SHP77 treated with DMSO at 0.1 percent for 48 hours (cell line): ENCODE data around the gene CHMP6.

Source experiments
- DNase-seq: peaks from one replicate; lab custom pipeline; 2025; lab: John Stamatoyannopoulos, UW

Gene CHMP6

GRCh38 chr17:81043725-81044427 lies 52.2 kb downstream of the CHMP6 start:
- no peak for DNase-seq

GRCh38 chr17:81044428-81044763 lies 52.8 kb downstream of the CHMP6 start:
- no peak for DNase-seq

- peak; percentile 35 for DNase-seq
Observed at GRCh38 chr17:81044764-81045589, 53.3 kb downstream of the CHMP6 start.

GRCh38 chr17:81045590-81046095 lies 54.0 kb downstream of the CHMP6 start:
- DNase-seq: no peak

GRCh38 chr17:81046132-81046769 lies 54.6 kb downstream of the CHMP6 start:
- no peak for DNase-seq

- no peak for DNase-seq
Observed at GRCh38 chr17:81046770-81047359, 55.2 kb downstream of the CHMP6 start.

GRCh38 chr17:81048827-81049371 lies 57.3 kb downstream of the CHMP6 start:
- DNase-seq: no peak

GRCh38 chr17:81049372-81049911 lies 57.8 kb downstream of the CHMP6 start:
- no peak for DNase-seq
